Measurements from ENCODE around the gene RPS2.

The RPS2 gene

GRCh38 chr16:2005646-2006045, 41.0 kb upstream of the RPS2 start:
- Histone ChIP-seq H3K27me3 (ENCODE audit: control insufficient read depth, insufficient read depth, low read length) (no peaks in the 10 kb centered on the region), H3K9ac (no peak overlapping the region), H3K4me2 (ENCODE audit: low read length) (no peak overlapping the region), H2AFZ (no peak overlapping the region), H3K27ac (no peak overlapping the region), H3K36me3 (ENCODE audit: control insufficient read depth, insufficient read depth, low read length) (no peaks in the 10 kb centered on the region), H3K4me3 (ENCODE audit: low read depth, low read length) (no peak overlapping the region), H3K9me3 (ENCODE audit: control insufficient read depth, low read length) (no peaks in the 10 kb centered on the region), H3K4me1 (peaks cover 10% of the 10 kb centered on the region), H3K79me2 (peaks cover 53% of the 10 kb centered on the region)
- TF ChIP-seq CTCF (IDR thresholded peaks at IDR 0.05) = no peak

- no peak for TF ChIP-seq CTCF (IDR thresholded peaks at IDR 0.05)
- Histone ChIP-seq H3K9ac (no peak overlapping the region), H3K79me2 (peaks cover 53% of the 10 kb centered on the region), H3K4me3 (ENCODE audit: low read depth, low read length) (no peak overlapping the region), H2AFZ (no peak overlapping the region), H3K4me1 (peaks cover 4% of the 10 kb centered on the region), H3K4me2 (ENCODE audit: low read length) (no peak overlapping the region), H3K27me3 (ENCODE audit: control insufficient read depth, insufficient read depth, low read length) (no peaks in the 10 kb centered on the region), H3K36me3 (ENCODE audit: control insufficient read depth, insufficient read depth, low read length) (no peaks in the 10 kb centered on the region), H3K27ac (no peak overlapping the region), H3K9me3 (ENCODE audit: control insufficient read depth, low read length) (no peaks in the 10 kb centered on the region)
Observed at GRCh38 chr16:2004795-2005517, 40.3 kb upstream of the RPS2 start.

- H2AFZ ChIP-seq = no peak overlapping the region
- no peak overlapping the region for H3K4me3 ChIP-seq (ENCODE audit: low read depth, low read length)
- peaks cover 4% of the 10 kb centered on the region for H3K4me1 ChIP-seq
- H3K9me3 ChIP-seq (ENCODE audit: control insufficient read depth, low read length) = no peaks in the 10 kb centered on the region
- no peaks in the 10 kb centered on the region for H3K36me3 ChIP-seq (ENCODE audit: control insufficient read depth, insufficient read depth, low read length)
- no peak overlapping the region for H3K9ac ChIP-seq
- H3K27ac ChIP-seq = no peak overlapping the region
- peak; percentile 92 for TF ChIP-seq CTCF (IDR thresholded peaks at IDR 0.05)
- peaks cover 53% of the 10 kb centered on the region for H3K79me2 ChIP-seq
- no peaks in the 10 kb centered on the region for H3K27me3 ChIP-seq (ENCODE audit: control insufficient read depth, insufficient read depth, low read length)
- peak overlapping the region; percentile 27 for H3K4me2 ChIP-seq (ENCODE audit: low read length)
Observed at GRCh38 chr16:2003827-2004641, 39.4 kb upstream of the RPS2 start.

GRCh38 chr16:2003231-2003826, 38.7 kb upstream of the RPS2 start:
- Histone ChIP-seq H3K79me2 (peaks cover 53% of the 10 kb centered on the region), H3K9ac (no peak overlapping the region), H2AFZ (no peak overlapping the region), H3K27me3 (ENCODE audit: control insufficient read depth, insufficient read depth, low read length) (no peaks in the 10 kb centered on the region), H3K4me1 (peaks cover 4% of the 10 kb centered on the region), H3K9me3 (ENCODE audit: control insufficient read depth, low read length) (no peaks in the 10 kb centered on the region), H3K27ac (no peak overlapping the region), H3K4me3 (ENCODE audit: low read depth, low read length) (no peak overlapping the region), H3K4me2 (ENCODE audit: low read length) (no peak overlapping the region), H3K36me3 (ENCODE audit: control insufficient read depth, insufficient read depth, low read length) (no peaks in the 10 kb centered on the region)
- no peak for TF ChIP-seq CTCF (IDR thresholded peaks at IDR 0.05)
